ENCODE results near the gene GPR82. TPM values are rescaled to one million over a fixed set of nuclear protein-coding genes. Genes with fewer than 3 reads are reported as not detected.

GPR82 gene
- total RNA-seq, 2 donors from 2014 or later: not detected

GRCh38 chrX:41737065-41737464 is 13.1 kb downstream of the GPR82 start:
- no peaks in the 10 kb centered on the region for H3K36me3 ChIP-seq (ENCODE audit: control insufficient read depth, insufficient read depth, low read length)
- no peaks in the 10 kb centered on the region for H3K9me3 ChIP-seq (ENCODE audit: control insufficient read depth, low read length)
- no peak overlapping the region for H3K4me3 ChIP-seq (ENCODE audit: low read length)
- Mint-ChIP-seq H3K9me3 (peaks cover 34% of the 10 kb centered on the region), H3K4me3 (no peak overlapping the region), H3K27ac (no peak overlapping the region), H3K36me3 (ENCODE audit: low read depth) (no peaks in the 10 kb centered on the region), H3K27me3 (ENCODE audit: insufficient read depth) (no peaks in the 10 kb centered on the region), H3K4me1 (peaks cover 4% of the 10 kb centered on the region)
- H3K27me3 ChIP-seq (ENCODE audit: control insufficient read depth, insufficient read depth, low read length, poor library complexity, severe bottlenecking): no peaks in the 10 kb centered on the region
- H3K9ac ChIP-seq (ENCODE audit: extremely low read depth, low read length, poor library complexity, severe bottlenecking): no peak overlapping the region
- no peak for DNase-seq
- no peak overlapping the region for H3K27ac ChIP-seq (ENCODE audit: low read depth, low read length)
- WGBS, 2 experiments (ENCODE audit: insufficient coverage in 1 of 2, insufficient read length in 1 of 2): 90 to 95% methylated on average over 3 to 6 of the region's 7 CpGs
- TF ChIP-seq CTCF (conservative IDR thresholded peaks at IDR 0.05): no peak
- no peaks in the 10 kb centered on the region for H3K4me1 ChIP-seq (ENCODE audit: control insufficient read depth, insufficient read depth, low read length)

- no peak for TF ChIP-seq CTCF (conservative IDR thresholded peaks at IDR 0.05)
- peaks cover 7% of the 10 kb centered on the region for H3K36me3 Mint-ChIP-seq (ENCODE audit: low read depth)
- no peak for DNase-seq
- Histone ChIP-seq H3K4me1 (ENCODE audit: control insufficient read depth, insufficient read depth, low read length) (peaks cover 3% of the 10 kb centered on the region), H3K9ac (ENCODE audit: extremely low read depth, low read length, poor library complexity, severe bottlenecking) (no peak overlapping the region), H3K9me3 (ENCODE audit: control insufficient read depth, low read length) (no peaks in the 10 kb centered on the region), H3K4me3 (ENCODE audit: low read length) (no peak overlapping the region), H3K27ac (ENCODE audit: low read depth, low read length) (no peak overlapping the region), H3K27me3 (ENCODE audit: control insufficient read depth, insufficient read depth, low read length, poor library complexity, severe bottlenecking) (no peaks in the 10 kb centered on the region), H3K36me3 (ENCODE audit: control insufficient read depth, insufficient read depth, low read length) (no peaks in the 10 kb centered on the region)
- peaks cover 8% of the 10 kb centered on the region for H3K4me1 Mint-ChIP-seq
- H3K4me3 Mint-ChIP-seq: no peak overlapping the region
- H3K9me3 Mint-ChIP-seq: peaks cover 36% of the 10 kb centered on the region
- WGBS, 2 experiments (ENCODE audit: insufficient coverage in 1 of 2, insufficient read length in 1 of 2): 64% methylated on average over 1 of the region's 1 CpG; no CpG with 5 or more reads in 1 of the 2 experiments
- peak overlapping the region; percentile 5 for H3K27ac Mint-ChIP-seq
- no peaks in the 10 kb centered on the region for H3K27me3 Mint-ChIP-seq (ENCODE audit: insufficient read depth)
Observed at GRCh38 chrX:41739871-41740270, 15.9 kb downstream of the GPR82 start.

DNA sequence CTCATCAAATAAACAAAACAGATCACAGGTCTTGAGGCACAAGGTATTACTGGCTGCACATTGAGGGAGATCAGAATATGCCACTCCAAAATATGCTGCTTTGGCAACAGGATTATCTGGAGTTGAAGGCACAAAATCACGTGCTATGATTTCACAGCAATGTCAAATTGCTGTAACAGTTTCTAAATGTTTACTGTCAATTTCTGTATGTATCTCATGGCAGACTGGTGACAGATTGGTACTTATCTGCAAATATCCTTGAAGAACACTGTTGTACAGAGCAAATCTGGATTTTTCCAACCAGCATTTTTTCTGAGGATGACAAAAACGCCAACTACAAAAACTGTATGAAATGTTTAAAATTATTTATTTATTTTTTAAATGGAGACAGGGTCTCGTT is 26.7 kb downstream of the GPR82 start:
- H3K4me3 Mint-ChIP-seq: no peak overlapping the region
- Histone ChIP-seq H3K36me3 (ENCODE audit: control insufficient read depth, insufficient read depth, low read length) (no peaks in the 10 kb centered on the region), H3K4me1 (ENCODE audit: control insufficient read depth, insufficient read depth, low read length) (no peaks in the 10 kb centered on the region), H3K9ac (ENCODE audit: extremely low read depth, low read length, poor library complexity, severe bottlenecking) (no peak overlapping the region), H3K27me3 (ENCODE audit: control insufficient read depth, insufficient read depth, low read length, poor library complexity, severe bottlenecking) (no peaks in the 10 kb centered on the region), H3K9me3 (ENCODE audit: control insufficient read depth, low read length) (no peaks in the 10 kb centered on the region), H3K27ac (ENCODE audit: low read depth, low read length) (no peak overlapping the region), H3K4me3 (ENCODE audit: low read length) (no peak overlapping the region)
- peaks cover 21% of the 10 kb centered on the region for H3K9me3 Mint-ChIP-seq
- TF ChIP-seq CTCF (conservative IDR thresholded peaks at IDR 0.05): no peak
- H3K36me3 Mint-ChIP-seq (ENCODE audit: low read depth): peaks cover 2% of the 10 kb centered on the region
- H3K27me3 Mint-ChIP-seq (ENCODE audit: insufficient read depth): no peaks in the 10 kb centered on the region
- H3K4me1 Mint-ChIP-seq: no peaks in the 10 kb centered on the region
- no peak overlapping the region for H3K27ac Mint-ChIP-seq
- WGBS, 2 experiments (ENCODE audit: insufficient coverage in 1 of 2, insufficient read length in 1 of 2): 94 to 100% methylated on average over 1 to 2 of the region's 3 CpGs
- DNase-seq: no peak

Measured in endodermal cell (in vitro differentiated cells).